HepG2 (cell line): ENCODE measurements around the gene APOA1. TPM values are rescaled to one million over a fixed set of nuclear protein-coding genes. Genes with fewer than 3 reads are reported as not detected.

ENCODE experiments used
- ARNT ChIP-seq: fragments of 450-650 bp; IDR thresholded peaks from 2 replicates; pipeline ENCODE4 v1.6.1; 2017
- CEBPB ChIP-seq: IDR thresholded peaks from 2 replicates; pipeline ENCODE4 v1.6.1; 2011; ENCODE audit warnings: low read depth, low read length, improper control_type of control experiment, borderline replicate concordance
- MYPOP ChIP-seq: sonication (generic); formaldehyde crosslinking; IDR thresholded peaks from 2 replicates; pipeline ENCODE4 v1.8.1; 2023; ENCODE audit warnings: mild to moderate bottlenecking, moderate library complexity, missing genetic modification reagents
- NONO ChIP-seq, 2 experiments: fragments of 450-650 bp in 1 of 2; sonication (generic) in 1 of 2; formaldehyde crosslinking in 1 of 2; IDR thresholded peaks in 1 of 2; conservative IDR thresholded peaks in 1 of 2; 2 replicates each; pipeline versions ENCODE4 v1.6.1 to v1.8.0; 2017 to 2022; ENCODE audit warnings: mild to moderate bottlenecking in 1 of 2, missing genetic modification reagents in 1 of 2, moderate library complexity in 1 of 2
- SALL2 ChIP-seq: sonication (generic); formaldehyde crosslinking; IDR thresholded peaks from 2 replicates; pipeline ENCODE4 v1.8.1; 2023; ENCODE audit warnings: mild to moderate bottlenecking, missing genetic modification reagents, inconsistent platforms
- SPEN ChIP-seq: sonication (generic); formaldehyde crosslinking; IDR thresholded peaks from 2 replicates; pipeline ENCODE4 v1.5.1; 2020; ENCODE audit warnings: low read depth, mild to moderate bottlenecking, missing genetic modification reagents
- TFAP4 ChIP-seq: sonication (generic); IDR thresholded peaks from 2 replicates; pipeline ENCODE4 v1.6.1; 2016; ENCODE audit warnings: low read depth, borderline replicate concordance
- TMF1 ChIP-seq: sonication (generic); formaldehyde crosslinking; IDR thresholded peaks from 2 replicates; pipeline ENCODE4 v1.8.1; 2022; ENCODE audit warnings: low read depth, missing genetic modification reagents
- ZBTB37 ChIP-seq: sonication (generic); formaldehyde crosslinking; IDR thresholded peaks from 2 replicates; pipeline ENCODE4 v1.4.0; 2020; ENCODE audit warnings: mild to moderate bottlenecking, missing genetic modification reagents
- ZFP1 ChIP-seq: IDR thresholded peaks from 2 replicates; pipeline ENCODE4 v1.6.1; 2016
- ZNF354B ChIP-seq: sonication (generic); formaldehyde crosslinking; IDR thresholded peaks from 2 replicates; pipeline ENCODE4 v1.8.0; 2022; ENCODE audit warnings: mild to moderate bottlenecking, missing genetic modification reagents
- ZNF383 ChIP-seq: sonication (generic); formaldehyde crosslinking; IDR thresholded peaks from 2 replicates; pipeline ENCODE4 v1.4.0; 2020; ENCODE audit warnings: missing genetic modification reagents, mild to moderate bottlenecking, borderline replicate concordance
- ZNF501 ChIP-seq: sonication (generic); formaldehyde crosslinking; IDR thresholded peaks from 2 replicates; pipeline ENCODE4 v1.5.1; 2020; ENCODE audit warnings: mild to moderate bottlenecking, moderate library complexity, missing genetic modification reagents
- ZNF512 ChIP-seq: sonication (generic); formaldehyde crosslinking; IDR thresholded peaks from 2 replicates; pipeline ENCODE4 v1.4.0; 2020; ENCODE audit warnings: mild to moderate bottlenecking, missing genetic modification reagents
- ZNF569 ChIP-seq: sonication (generic); formaldehyde crosslinking; IDR thresholded peaks from 2 replicates; pipeline ENCODE4 v1.5.0; 2020; ENCODE audit warnings: mild to moderate bottlenecking, missing genetic modification reagents, moderate library complexity, borderline replicate concordance
- ZNF749 ChIP-seq: sonication (generic); formaldehyde crosslinking; IDR thresholded peaks from 2 replicates; pipeline ENCODE4 v1.8.0; 2022; ENCODE audit warnings: mild to moderate bottlenecking, missing genetic modification reagents, moderate library complexity, borderline replicate concordance
- ZNF766 ChIP-seq: sonication (generic); formaldehyde crosslinking; IDR thresholded peaks from 2 replicates; pipeline ENCODE4 v1.5.0; 2020; ENCODE audit warnings: missing genetic modification reagents, borderline replicate concordance
- ZNF841 ChIP-seq: sonication (generic); formaldehyde crosslinking; IDR thresholded peaks from 2 replicates; pipeline ENCODE4 v1.8.1; 2023; ENCODE audit warnings: missing genetic modification reagents, borderline replicate concordance
- polyA plus RNA-seq, 8 experiments: library from polyadenylated mRNA; depleted of rRNA in 3 of 8; stranded (reverse) in 7 of 8; unstranded in 1 of 8; fragments of >200 nt; fragmentation: Illumina TruSeq in 4 of 8; extraction: Trizol in 4 of 8; gene quantifications; 2 replicates each; pipeline versions ENCODE4 v1.2.1 to v1.2.3, GENCODE V29; 2011 to 2016; ENCODE audit warnings: low read depth in 4 of 8, missing spikeins in 1 of 8, mixed read lengths in 1 of 8; ENCODE audit not compliant: insufficient read depth in 1 of 8
- total RNA-seq, 5 experiments: library from RNA; depleted of rRNA; stranded (reverse); fragments of >200 nt; fragmentation: Illumina TruSeq; extraction: Trizol; gene quantifications; 2 replicates each; pipeline ENCODE4 v1.2.3, GENCODE V29; 2016; ENCODE audit warnings: low read depth in 1 of 5
- TF ChIP-seq, protein P1 (sequence below): sonication (generic); formaldehyde crosslinking; IDR thresholded peaks from 2 replicates; pipeline ENCODE4 v1.5.0; 2020; ENCODE audit warnings: mild to moderate bottlenecking, missing genetic modification reagents, borderline replicate concordance
- TF ChIP-seq, protein P2 (sequence below): IDR thresholded peaks from 2 replicates; pipeline ENCODE4 v1.6.1; 2018; ENCODE audit warnings: missing genetic modification reagents, mild to moderate bottlenecking, missing compliant biosample characterization

APOA1 gene
- total and polyA plus RNA-seq, 2 of the 13 experiments (the other 11 are each of a cell fraction or from before 2014, with no cell fraction given) = 1,973 to 5,485 TPM

DNA sequence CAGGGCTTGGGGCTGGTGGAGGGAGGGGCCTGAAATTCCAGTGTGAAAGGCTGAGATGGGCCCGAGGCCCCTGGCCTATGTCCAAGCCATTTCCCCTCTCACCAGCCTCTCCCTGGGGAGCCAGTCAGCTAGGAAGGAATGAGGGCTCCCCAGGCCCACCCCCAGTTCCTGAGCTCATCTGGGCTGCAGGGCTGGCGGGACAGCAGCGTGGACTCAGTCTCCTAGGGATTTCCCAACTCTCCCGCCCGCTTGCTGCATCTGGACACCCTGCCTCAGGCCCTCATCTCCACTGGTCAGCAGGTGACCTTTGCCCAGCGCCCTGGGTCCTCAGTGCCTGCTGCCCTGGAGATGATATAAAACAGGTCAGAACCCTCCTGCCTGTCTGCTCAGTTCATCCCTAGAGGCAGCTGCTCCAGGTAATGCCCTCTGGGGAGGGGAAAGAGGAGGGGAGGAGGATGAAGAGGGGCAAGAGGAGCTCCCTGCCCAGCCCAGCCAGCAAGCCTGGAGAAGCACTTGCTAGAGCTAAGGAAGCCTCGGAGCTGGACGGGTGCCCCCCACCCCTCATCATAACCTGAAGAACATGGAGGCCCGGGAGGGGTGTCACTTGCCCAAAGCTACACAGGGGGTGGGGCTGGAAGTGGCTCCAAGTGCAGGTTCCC, 7.8 kb downstream of the APOA1 start, which contains the start of gene APOC3 (continued):
- no peak for TF ChIP-seq ZNF569 (CRISPR knock-in tag)
- peak; percentile 84 for TF ChIP-seq TMF1
- TF ChIP-seq SALL2 (CRISPR knock-in tag) = peak; percentile 35; the same call in 1 of the 2 replicates
- peak; percentile 70; the same call in 1 of the 2 replicates for TF ChIP-seq MYPOP (CRISPR knock-in tag)
- TF ChIP-seq ARNT = no peak
- TF ChIP-seq, protein P1, sequence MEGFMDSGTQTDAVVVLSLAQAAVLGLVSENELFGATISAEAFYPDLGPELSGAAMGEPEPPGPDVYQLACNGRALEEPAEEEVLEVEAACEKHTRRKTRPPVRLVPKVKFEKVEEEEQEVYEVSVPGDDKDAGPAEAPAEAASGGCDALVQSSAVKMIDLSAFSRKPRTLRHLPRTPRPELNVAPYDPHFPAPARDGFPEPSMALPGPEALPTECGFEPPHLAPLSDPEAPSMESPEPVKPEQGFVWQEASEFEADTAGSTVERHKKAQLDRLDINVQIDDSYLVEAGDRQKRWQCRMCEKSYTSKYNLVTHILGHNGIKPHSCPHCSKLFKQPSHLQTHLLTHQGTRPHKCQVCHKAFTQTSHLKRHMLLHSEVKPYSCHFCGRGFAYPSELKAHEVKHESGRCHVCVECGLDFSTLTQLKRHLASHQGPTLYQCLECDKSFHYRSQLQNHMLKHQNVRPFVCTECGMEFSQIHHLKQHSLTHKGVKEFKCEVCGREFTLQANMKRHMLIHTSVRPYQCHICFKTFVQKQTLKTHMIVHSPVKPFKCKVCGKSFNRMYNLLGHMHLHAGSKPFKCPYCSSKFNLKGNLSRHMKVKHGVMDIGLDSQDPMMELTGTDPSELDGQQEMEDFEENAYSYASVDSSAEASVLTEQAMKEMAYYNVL (CRISPR knock-in tag) = peak; percentile 78; the same call in 1 of the 2 replicates
- TF ChIP-seq, protein P2, sequence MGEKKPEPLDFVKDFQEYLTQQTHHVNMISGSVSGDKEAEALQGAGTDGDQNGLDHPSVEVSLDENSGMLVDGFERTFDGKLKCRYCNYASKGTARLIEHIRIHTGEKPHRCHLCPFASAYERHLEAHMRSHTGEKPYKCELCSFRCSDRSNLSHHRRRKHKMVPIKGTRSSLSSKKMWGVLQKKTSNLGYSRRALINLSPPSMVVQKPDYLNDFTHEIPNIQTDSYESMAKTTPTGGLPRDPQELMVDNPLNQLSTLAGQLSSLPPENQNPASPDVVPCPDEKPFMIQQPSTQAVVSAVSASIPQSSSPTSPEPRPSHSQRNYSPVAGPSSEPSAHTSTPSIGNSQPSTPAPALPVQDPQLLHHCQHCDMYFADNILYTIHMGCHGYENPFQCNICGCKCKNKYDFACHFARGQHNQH = peak; percentile 71; the same call in 1 of the 2 replicates
- 0 out of 2 replicates have a peak, but pooled peaks have one; percentile 13 for TF ChIP-seq ZFP1 (CRISPR knock-in tag)
- peak; percentile 33; the same call in 1 of the 2 replicates for TF ChIP-seq ZNF512 (CRISPR knock-in tag)
- peak; percentile 38; the same call in 1 of the 2 replicates for TF ChIP-seq ZNF501
- no peak for TF ChIP-seq ZNF766 (CRISPR knock-in tag)
- TF ChIP-seq CEBPB = peak; percentile 98
- no peak for TF ChIP-seq ZBTB37 (CRISPR knock-in tag)
- 0 out of 2 replicates have a peak, but pooled peaks have one; percentile 72 for TF ChIP-seq ZNF749 (CRISPR knock-in tag)
- TF ChIP-seq TFAP4 = peak; percentile 92; the same call in 1 of the 2 replicates
- TF ChIP-seq SPEN (CRISPR knock-in tag) = peak; percentile 62; the same call in 1 of the 2 replicates
- no peak for TF ChIP-seq ZNF841
- TF ChIP-seq ZNF383 (CRISPR knock-in tag) = 0 out of 2 replicates have a peak, but pooled peaks have one; percentile 49
- TF ChIP-seq ZNF354B = 0 out of 2 replicates have a peak, but pooled peaks have one; percentile 51
- no peak for TF ChIP-seq NONO (IDR thresholded peaks at IDR 0.05)
- peak; percentile 54; the same call in 1 of the 2 replicates for TF ChIP-seq NONO (CRISPR knock-in tag; conservative IDR thresholded peaks at IDR 0.05)
